Gastrocnemius medialis (tissue), 4 donors: ENCODE data around the gene CITED4. TPM values are rescaled to one million over a fixed set of nuclear protein-coding genes. Genes with fewer than 3 reads are reported as not detected.

Experiments used
- ATAC-seq, 2 donors: fragments of 150-250 bp; one replicate each; pipeline ENCODE4 v1.9.1; 2016
- DNase-seq, 2 donors: peaks; one replicate each; pipeline ENCODE4 v3.0.0-alpha.2; 2019
- H3K27ac ChIP-seq, 4 donors: fragments of 200-600 bp; sonication (generic); 1 replicate in 1 of 4; 2 replicates in 3 of 4; pipeline ENCODE4 v1.5.1; 2016 to 2018; ENCODE audit warnings: mild to moderate bottlenecking in 2 of 4, moderate library complexity in 1 of 4
- H3K27me3 ChIP-seq, 3 donors: fragments of 200-600 bp; sonication (generic) in 2 of 3; 1 replicate in 1 of 3; 2 replicates in 2 of 3; pipeline versions ENCODE4 v1.5.1 to v1.6.0; 2016 to 2019; ENCODE audit warnings: mild to moderate bottlenecking in 1 of 3, moderate library complexity in 1 of 3
- H3K36me3 ChIP-seq, 2 donors: fragments of 200-600 bp; sonication (generic) in 1 of 2; one replicate each; pipeline ENCODE4 v1.5.1; 2017 to 2018
- H3K4me1 ChIP-seq, 2 donors: fragments of 200-600 bp; sonication (generic) in 1 of 2; one replicate each; pipeline ENCODE4 v1.5.1; 2016 to 2017; ENCODE audit warnings: mild to moderate bottlenecking in 2 of 2
- H3K4me3 ChIP-seq, 4 donors: fragments of 200-600 bp; sonication (generic) in 3 of 4; 1 replicate in 1 of 4; 2 replicates in 3 of 4; pipeline ENCODE4 v1.5.1; 2016 to 2019; ENCODE audit warnings: mild to moderate bottlenecking in 2 of 4
- H3K9me3 ChIP-seq, 3 donors: fragments of 200-600 bp; sonication (generic) in 2 of 3; 1 replicate in 1 of 3; 2 replicates in 2 of 3; pipeline ENCODE4 v1.5.1; 2016 to 2019
- CTCF ChIP-seq, 5 experiments: fragments of 450-650 bp in 3 of 5; fragments of 200-600 bp in 2 of 5; sonication (generic) in 2 of 5; IDR thresholded peaks in 4 of 5; conservative IDR thresholded peaks in 1 of 5; 1 replicate in 4 of 5; 2 replicates in 1 of 5; pipeline ENCODE4 v1.5.1; 2016 to 2019; ENCODE audit warnings: antibody characterized with exemption in 5 of 5, mild to moderate bottlenecking in 3 of 5, moderate library complexity in 3 of 5
- POLR2A ChIP-seq, 2 donors: fragments of 450-650 bp; IDR thresholded peaks; one replicate each; pipeline ENCODE4 v1.6.1; 2017; ENCODE audit warnings: antibody characterized with exemption in 2 of 2, mild to moderate bottlenecking in 2 of 2, moderate library complexity in 2 of 2
- in situ Hi-C, 4 donors: fragments of 200-750 bp; cut with MboI; loops; one replicate each; pipeline versions ENCODE4 v1.15.0 to v1.8.0; 2017; ENCODE audit warnings: low sequenced_read_pairs in 4 of 4
- intact Hi-C: fragments of 100-400 bp; cut with DNase I; formaldehyde crosslinking; loops from one replicate; pipeline ENCODE4 v1.15.1; 2023; ENCODE audit warnings: low total_unique reads
- total RNA-seq, 4 donors: library from RNA; depleted of rRNA; stranded (reverse); fragments of >200 nt; gene quantifications; one replicate each; pipeline versions ENCODE4 v1.1.0 to v1.2.3, GENCODE V29; 2016

The CITED4 gene
- total RNA-seq, 4 donors from 2014 or later, result 15.9 to 30.8 (median 23.1) TPM

GRCh38 chr1:40842207-40842606, 20.0 kb downstream of the CITED4 start:
- in situ Hi-C loops, result loop anchor here in 3 of 4 donors (5.0 to 10.0 kb wide), 4 partner anchors 67 to 227 kb away; no protein-coding TSS in a partner anchor
- no peak for DNase-seq
- Histone ChIP-seq H3K27ac (no peak overlapping the region), H3K4me3 (no peak overlapping the region), H3K9me3 (no peaks in the 10 kb centered on the region), H3K27me3 (no peaks in the 10 kb centered on the region), H3K36me3 (no peaks in the 10 kb centered on the region), H3K4me1 (no peaks in the 10 kb centered on the region)
- intact Hi-C loops, result no loop called here
- no peak for ATAC-seq
- TF ChIP-seq CTCF (IDR thresholded peaks at IDR 0.05 in 4 of 5, conservative IDR thresholded peaks at IDR 0.05 in 1 of 5), result no peak
- no peak for TF ChIP-seq POLR2A (IDR thresholded peaks at IDR 0.05)

- TF ChIP-seq CTCF (IDR thresholded peaks at IDR 0.05 in 4 of 5, conservative IDR thresholded peaks at IDR 0.05 in 1 of 5) (no peak), POLR2A (IDR thresholded peaks at IDR 0.05) (no peak)
- no peak overlapping the region for H3K27ac ChIP-seq
- no peaks in the 10 kb centered on the region for H3K36me3 ChIP-seq
- no peak overlapping the region for H3K4me3 ChIP-seq
- H3K9me3 ChIP-seq, result no peaks in the 10 kb centered on the region
- in situ Hi-C loops (loop anchor here in 3 of 4 donors (5.0 to 10.0 kb wide), 4 partner anchors 67 to 227 kb away; no protein-coding TSS in a partner anchor), intact Hi-C loops (no loop called here)
- H3K27me3 ChIP-seq, result no peaks in the 10 kb centered on the region
- no peaks in the 10 kb centered on the region for H3K4me1 ChIP-seq
- DNase-seq (no peak), ATAC-seq (no peak)
Observed at GRCh38 chr1:40841602-40842001, 20.6 kb downstream of the CITED4 start.

GRCh38 chr1:40840526-40841323, 21.4 kb downstream of the CITED4 start:
- DNase-seq, result no peak
- no peak for ATAC-seq
- no peaks in the 10 kb centered on the region for H3K36me3 ChIP-seq
- H3K27me3 ChIP-seq, result no peaks in the 10 kb centered on the region
- in situ Hi-C loops (loop anchor here in 3 of 4 donors (5.0 to 10.0 kb wide), 4 partner anchors 66 to 226 kb away; no protein-coding TSS in a partner anchor), intact Hi-C loops (no loop called here)
- H3K9me3 ChIP-seq, result no peaks in the 10 kb centered on the region
- H3K27ac ChIP-seq, result no peak overlapping the region
- H3K4me1 ChIP-seq, result no peaks in the 10 kb centered on the region
- TF ChIP-seq POLR2A (IDR thresholded peaks at IDR 0.05) (no peak), CTCF (IDR thresholded peaks at IDR 0.05 in 4 of 5, conservative IDR thresholded peaks at IDR 0.05 in 1 of 5) (no peak)
- H3K4me3 ChIP-seq, result no peak overlapping the region

- Histone ChIP-seq H3K4me3 (no peak overlapping the region), H3K9me3 (no peaks in the 10 kb centered on the region), H3K27me3 (no peaks in the 10 kb centered on the region), H3K4me1 (no peaks in the 10 kb centered on the region), H3K27ac (no peak overlapping the region), H3K36me3 (no peaks in the 10 kb centered on the region)
- DNase-seq, result no peak
- no peak for ATAC-seq
- in situ Hi-C loops, result loop anchor here in 3 of 4 donors (5.0 to 10.0 kb wide), 4 partner anchors 65 to 225 kb away; no protein-coding TSS in a partner anchor
- TF ChIP-seq POLR2A (IDR thresholded peaks at IDR 0.05) (no peak), CTCF (IDR thresholded peaks at IDR 0.05 in 4 of 5, conservative IDR thresholded peaks at IDR 0.05 in 1 of 5) (no peak)
- intact Hi-C loops, result no loop called here
Observed at GRCh38 chr1:40839943-40840335, 22.2 kb downstream of the CITED4 start.
